Measurements from ENCODE around the gene COA8.

- TF ChIP-seq CHD1 (IDR thresholded peaks at IDR 0.05; ENCODE audit: low read depth, low read length) (no peak), CTCF (IDR thresholded peaks at IDR 0.05; ENCODE audit: control extremely low read depth in 1 of 3, insufficient read depth in 1 of 3, low read depth in 1 of 3, low read length in 3 of 3) (no peak), SP2 (IDR thresholded peaks at IDR 0.05; ENCODE audit: low read length) (no peak), CREB1 (IDR thresholded peaks at IDR 0.05) (no peak), RBBP5 (IDR thresholded peaks at IDR 0.05; ENCODE audit: borderline replicate concordance, low read depth, low read length) (no peak), JUN (IDR thresholded peaks at IDR 0.05; ENCODE audit: low read depth, low read length) (no peak), EZH2 (IDR thresholded peaks at IDR 0.05; ENCODE audit: low read depth, low read length, severe bottlenecking) (no peak), EGR1 (IDR thresholded peaks at IDR 0.05; ENCODE audit: borderline replicate concordance, low read depth, low read length) (no peak), ZNF274 (IDR thresholded peaks at IDR 0.05; ENCODE audit: borderline replicate concordance, extremely low read depth, low read length) (no peak), SIN3A (conservative IDR thresholded peaks at IDR 0.05 in 1 of 2, IDR thresholded peaks at IDR 0.05 in 1 of 2; ENCODE audit: low read depth in 1 of 2, low read length in 2 of 2) (peak in 1 of 2 experiments; percentile 19; a peak in 1 of 4 replicates), TAF1 (IDR thresholded peaks at IDR 0.05; ENCODE audit: low read depth, low read length) (no peak), CEBPB (IDR thresholded peaks at IDR 0.05; ENCODE audit: low read depth, low read length) (no peak)
Observed at GRCh38 chr14:103563226-103563620, 463 bp downstream of the COA8 start.

All from H1 (cell line).